ENCODE measurements around the gene ZNF639. TPM values are rescaled to one million over a fixed set of nuclear protein-coding genes. Genes with fewer than 3 reads are reported as not detected.

ZNF639 gene
- total RNA-seq, 1 experiment from 2014 or later = 44.1 TPM

GRCh38 chr3:179363332-179363731 lies 40.5 kb downstream of the ZNF639 start:
- H3K14ac ChIP-seq (ENCODE audit: insufficient read depth, low read length) = no peak overlapping the region
- H2BK12ac ChIP-seq (ENCODE audit: insufficient read length, low read depth, low read length) = no peak overlapping the region
- no peak overlapping the region for H3K56ac ChIP-seq (ENCODE audit: insufficient read length, low read depth, low read length)
- Mint-ChIP-seq H3K9me3 (no peaks in the 10 kb centered on the region), H3K27ac (no peak overlapping the region), H3K4me1 (no peaks in the 10 kb centered on the region), H3K27me3 (ENCODE audit: low read depth) (no peaks in the 10 kb centered on the region), H3K4me3 (no peak overlapping the region), H3K36me3 (ENCODE audit: insufficient read depth in 1 of 3, low read depth in 3 of 3) (peaks cover 13 to 43% (median 42%) of the 10 kb centered on the region in 3 experiments; a peak in 6 of 7 replicates)
- no peak overlapping the region for H3T11ph ChIP-seq (ENCODE audit: low read length)
- H4K5ac ChIP-seq (ENCODE audit: insufficient read length, low read depth, low read length) = no peak overlapping the region
- no peaks in the 10 kb centered on the region for H4K20me1 ChIP-seq (ENCODE audit: control insufficient read depth, insufficient read depth, insufficient read length)
- no peak overlapping the region for H2BK15ac ChIP-seq (ENCODE audit: low read depth, low read length)
- no peak overlapping the region for H3K23ac ChIP-seq (ENCODE audit: insufficient read length, low read depth, low read length)
- H3K27ac ChIP-seq (ENCODE audit: insufficient read length, low read depth, low read length) = no peak overlapping the region
- DNase-seq = no peak
- H3K18ac ChIP-seq (ENCODE audit: insufficient read length, low read depth, low read length) = no peak overlapping the region
- H3K4me2 ChIP-seq (ENCODE audit: insufficient read depth, insufficient read length, low read length) = no peak overlapping the region
- WGBS (ENCODE audit: extremely low coverage, insufficient read length, low lambda C conversion rate) = no CpG with 5 or more reads among the region's 5 CpGs
- no peaks in the 10 kb centered on the region for H3K79me2 ChIP-seq (ENCODE audit: insufficient read depth, low read length)
- no peak overlapping the region for H4K91ac ChIP-seq (ENCODE audit: insufficient read length, low read depth, low read length)
- H3K4me1 ChIP-seq (ENCODE audit: insufficient read depth, low read length) = no peaks in the 10 kb centered on the region
- no peak overlapping the region for H2BK120ac ChIP-seq (ENCODE audit: low read depth, low read length, poor library complexity, severe bottlenecking)
- no peak overlapping the region for H3K4ac ChIP-seq (ENCODE audit: low read depth, low read length)
- H2BK20ac ChIP-seq (ENCODE audit: low read depth, low read length, poor library complexity, severe bottlenecking) = no peak overlapping the region
- H3K23me2 ChIP-seq (ENCODE audit: insufficient read length, low read depth, low read length, poor library complexity, severe bottlenecking) = no peaks in the 10 kb centered on the region
- H4K8ac ChIP-seq (replicated peaks; ENCODE audit: insufficient read length, low read depth, low read length) = no peak overlapping the region
- no peak overlapping the region for H2BK5ac ChIP-seq (ENCODE audit: insufficient read length, low read length)
- H3K27me3 ChIP-seq (ENCODE audit: insufficient read depth, low read length) = no peaks in the 10 kb centered on the region
- H2AFZ ChIP-seq (ENCODE audit: low read length) = no peak overlapping the region
- H2AK5ac ChIP-seq (ENCODE audit: insufficient read length, low read length) = no peak overlapping the region
- no peaks in the 10 kb centered on the region for H3K9me3 ChIP-seq (ENCODE audit: control insufficient read depth, low read depth, low read length)
- no peaks in the 10 kb centered on the region for H3K79me1 ChIP-seq (ENCODE audit: insufficient read depth, low read depth, low read length, poor library complexity, severe bottlenecking)
- H3K9ac ChIP-seq (ENCODE audit: extremely low read depth, insufficient read length, low read length) = no peak overlapping the region
- TF ChIP-seq, protein P1, sequence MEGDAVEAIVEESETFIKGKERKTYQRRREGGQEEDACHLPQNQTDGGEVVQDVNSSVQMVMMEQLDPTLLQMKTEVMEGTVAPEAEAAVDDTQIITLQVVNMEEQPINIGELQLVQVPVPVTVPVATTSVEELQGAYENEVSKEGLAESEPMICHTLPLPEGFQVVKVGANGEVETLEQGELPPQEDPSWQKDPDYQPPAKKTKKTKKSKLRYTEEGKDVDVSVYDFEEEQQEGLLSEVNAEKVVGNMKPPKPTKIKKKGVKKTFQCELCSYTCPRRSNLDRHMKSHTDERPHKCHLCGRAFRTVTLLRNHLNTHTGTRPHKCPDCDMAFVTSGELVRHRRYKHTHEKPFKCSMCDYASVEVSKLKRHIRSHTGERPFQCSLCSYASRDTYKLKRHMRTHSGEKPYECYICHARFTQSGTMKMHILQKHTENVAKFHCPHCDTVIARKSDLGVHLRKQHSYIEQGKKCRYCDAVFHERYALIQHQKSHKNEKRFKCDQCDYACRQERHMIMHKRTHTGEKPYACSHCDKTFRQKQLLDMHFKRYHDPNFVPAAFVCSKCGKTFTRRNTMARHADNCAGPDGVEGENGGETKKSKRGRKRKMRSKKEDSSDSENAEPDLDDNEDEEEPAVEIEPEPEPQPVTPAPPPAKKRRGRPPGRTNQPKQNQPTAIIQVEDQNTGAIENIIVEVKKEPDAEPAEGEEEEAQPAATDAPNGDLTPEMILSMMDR (conservative IDR thresholded peaks at IDR 0.05) = no peak
